Measurements from ENCODE around the gene MPZL1.

MPZL1 gene

DNA sequence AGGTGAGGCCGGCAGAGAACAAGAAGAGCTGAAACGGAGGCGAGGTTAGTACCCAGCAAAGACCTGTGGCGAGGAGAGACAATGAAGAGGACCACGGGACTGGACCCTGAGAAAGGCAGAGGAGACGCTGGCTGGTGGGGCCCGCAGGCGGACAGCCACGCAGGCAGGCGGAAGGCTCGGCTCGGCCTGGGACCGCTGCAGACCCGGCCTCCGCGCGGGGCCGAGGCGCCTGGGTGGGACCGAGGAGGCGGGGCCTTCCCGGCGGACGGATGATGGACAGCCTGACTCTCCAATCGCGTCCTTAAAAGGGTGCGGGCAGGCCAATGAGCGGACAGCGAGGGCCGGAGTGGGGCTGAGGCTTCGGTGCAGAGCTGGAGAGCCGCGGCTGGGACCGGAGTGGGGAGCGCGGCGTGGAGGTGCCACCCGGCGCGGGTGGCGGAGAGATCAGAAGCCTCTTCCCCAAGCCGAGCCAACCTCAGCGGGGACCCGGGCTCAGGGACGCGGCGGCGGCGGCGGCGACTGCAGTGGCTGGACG lies at the start of gene MPZL1:
Gene MPZL1 (plus strand): TSS at position 366 of the 535 bp plus-strand sequence. CDS start 170 bp downstream, outside the sequence.
- peak; percentile 92 for DNase-seq

DNA sequence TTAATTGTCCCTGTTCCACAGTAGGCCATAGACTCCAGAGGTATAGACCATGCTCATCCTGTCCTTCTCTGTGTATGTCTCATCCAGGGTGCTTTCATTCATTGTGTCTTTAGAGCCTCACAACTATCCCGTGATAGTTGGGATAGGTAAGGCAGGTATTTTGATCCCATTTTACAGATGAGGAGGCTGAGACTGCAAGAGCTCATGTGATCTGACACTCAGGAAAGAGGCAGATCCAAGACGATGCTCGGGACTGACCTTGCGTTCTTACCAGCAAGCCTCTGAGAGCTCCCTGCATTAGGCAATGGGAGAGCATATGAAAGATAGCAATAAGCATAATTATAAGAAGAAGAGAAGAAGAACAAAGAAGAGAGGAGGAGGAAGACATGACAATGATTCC lies 49.0 kb upstream of the MPZL1 start:
- DNase-seq, result no peak

DNA sequence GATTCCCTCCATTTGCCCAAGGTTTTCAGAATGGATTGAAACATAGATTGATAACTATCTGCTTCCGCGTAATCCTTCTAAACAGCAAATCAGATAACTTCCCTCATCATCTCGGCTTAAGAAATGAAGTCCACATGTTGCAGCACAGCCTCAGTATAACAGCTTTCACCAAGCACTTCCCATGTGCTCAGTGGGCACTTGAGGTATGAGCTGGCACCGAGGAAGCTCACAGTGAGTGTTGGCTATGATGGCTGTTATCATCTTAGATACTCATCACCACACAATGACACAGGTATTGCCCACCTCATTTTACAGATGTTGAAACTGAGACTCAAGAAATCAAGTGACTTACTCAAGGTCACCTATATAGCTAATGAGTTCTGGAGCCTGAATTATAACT lies 48.5 kb upstream of the MPZL1 start:
- DNase-seq, result no peak

DNA sequence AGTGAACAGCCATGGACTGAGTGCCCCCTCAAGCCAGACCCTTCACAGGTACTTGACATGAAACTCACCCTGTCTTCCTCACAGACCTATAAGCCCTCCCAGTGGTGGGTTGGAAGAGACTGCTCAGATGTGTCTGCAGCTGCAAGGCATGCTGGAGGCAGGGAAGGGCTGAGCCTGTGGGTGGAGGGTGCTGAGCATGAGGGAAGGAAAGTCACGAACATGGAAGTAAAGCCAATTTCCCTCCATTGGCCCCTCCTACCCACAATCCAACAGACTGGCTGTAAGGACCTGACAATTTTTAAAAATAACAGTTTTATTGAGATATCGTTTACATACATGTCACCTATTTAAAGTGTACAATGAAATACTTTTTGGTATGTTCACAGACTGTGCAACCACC lies 47.6 kb upstream of the MPZL1 start:
- DNase-seq, result no peak

DNA sequence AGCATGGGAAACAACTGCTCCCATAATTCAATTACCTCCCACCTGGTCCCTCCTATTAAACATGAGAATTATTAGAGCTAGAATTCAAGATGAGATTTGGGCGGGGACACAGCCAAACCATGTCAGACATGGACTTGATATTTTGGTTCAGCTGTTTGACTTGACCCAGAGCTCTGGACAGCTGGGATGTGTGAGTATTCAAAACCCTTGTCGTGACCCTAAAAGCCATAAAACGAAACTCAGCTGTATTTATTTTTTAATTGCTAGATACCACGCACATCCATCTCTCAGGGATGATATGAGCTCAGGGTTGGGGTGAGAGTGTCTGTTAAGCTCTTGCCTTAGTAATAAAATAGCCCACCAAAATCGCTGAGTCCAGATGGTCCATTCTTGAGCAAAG lies 46.3 kb upstream of the MPZL1 start:
- no peak for DNase-seq

DNA sequence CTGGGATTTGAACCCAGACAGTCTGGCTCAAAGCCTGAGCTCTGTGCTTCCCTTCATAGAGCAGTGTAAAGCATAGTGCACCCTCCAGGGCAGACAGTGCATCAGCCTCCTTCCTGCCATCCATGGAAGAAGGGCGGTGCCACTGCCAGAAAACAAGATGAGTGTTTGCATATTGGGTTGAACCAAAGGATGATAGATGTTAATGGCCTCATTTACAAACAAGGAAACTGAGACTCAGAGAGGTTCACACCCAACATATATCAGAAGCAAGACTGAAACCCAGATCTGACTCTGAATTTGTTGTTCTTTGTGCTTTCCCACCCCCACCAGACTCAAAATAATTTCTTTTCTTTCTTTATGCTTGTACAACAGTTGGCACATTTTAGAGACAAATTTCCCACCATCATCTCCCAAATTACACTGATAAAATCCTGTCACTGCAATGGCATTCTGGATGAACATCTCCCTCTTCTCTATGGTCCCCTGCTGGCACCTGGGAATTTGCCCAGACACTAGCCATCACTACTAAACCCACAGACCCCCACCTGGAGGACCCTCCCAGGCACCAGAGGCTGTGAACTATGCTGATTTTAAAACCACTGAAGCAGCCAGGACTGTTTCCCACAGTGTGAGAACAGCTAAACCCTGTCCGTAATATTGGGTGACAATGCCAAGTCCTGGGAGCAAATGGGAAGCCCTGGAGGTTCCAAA lies 45.4 kb upstream of the MPZL1 start:
- DNase-seq, result peak; percentile 10

DNA sequence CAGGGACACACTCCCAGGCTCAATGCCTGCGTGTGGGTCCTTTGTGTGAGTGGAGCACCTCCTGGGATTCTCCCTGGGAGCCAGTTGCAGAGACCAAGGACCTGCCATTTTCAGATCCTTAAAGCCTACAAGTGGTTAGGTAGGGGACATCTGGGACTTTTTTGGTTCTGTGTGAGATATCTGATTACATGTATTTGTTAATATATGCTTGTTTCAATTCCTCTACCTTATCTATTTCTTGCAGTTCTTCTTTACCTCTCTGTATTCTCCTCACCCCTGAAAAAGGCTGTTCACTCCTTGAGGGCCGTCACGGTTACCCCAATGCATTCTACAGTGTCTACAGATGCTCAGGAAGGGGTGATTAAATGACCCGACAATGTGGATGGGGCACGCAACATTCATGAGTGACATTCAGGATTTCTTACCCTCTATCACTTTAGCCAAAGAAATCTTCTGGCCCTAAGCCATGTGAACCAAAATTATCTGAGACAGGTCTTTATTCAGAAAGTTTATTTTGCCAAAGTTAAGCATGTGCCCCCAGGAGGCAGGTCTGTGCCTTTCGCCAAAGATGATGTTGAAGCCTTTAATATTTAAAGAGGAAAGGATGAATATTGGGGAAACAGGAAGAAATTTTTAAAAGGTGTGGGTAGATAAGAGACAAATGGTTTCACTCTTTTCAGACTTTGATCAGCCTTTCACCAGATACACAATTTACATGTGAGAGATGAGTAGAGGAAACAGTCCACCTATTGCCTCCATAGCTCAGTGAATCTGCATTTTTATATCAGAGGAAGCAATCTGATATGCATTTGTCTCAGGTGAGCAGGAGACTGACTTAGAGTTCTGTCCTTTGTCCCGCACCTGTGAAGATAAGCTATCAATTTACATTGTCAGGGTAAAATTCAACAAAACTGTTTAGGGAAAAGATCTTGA lies 44.6 kb upstream of the MPZL1 start:
- no peak for DNase-seq

DNA sequence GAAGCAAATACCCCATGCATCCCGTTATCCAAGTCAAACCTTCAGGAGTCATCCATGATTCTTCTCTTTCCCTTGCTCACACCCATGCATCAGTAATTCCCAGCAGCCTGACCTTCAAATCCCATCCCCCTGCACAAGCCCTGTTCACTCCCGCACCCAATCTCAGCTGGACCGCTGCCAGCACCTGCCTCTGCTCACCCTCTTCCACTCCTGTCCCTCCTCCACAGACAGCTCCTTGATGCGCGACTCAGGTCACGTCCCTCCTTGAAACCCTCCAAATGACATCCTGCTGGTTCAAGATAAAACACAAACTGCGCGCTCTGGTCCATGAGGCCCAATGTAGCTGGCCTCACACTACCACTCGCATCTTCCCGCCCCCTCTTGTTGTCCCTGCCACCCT lies 43.4 kb upstream of the MPZL1 start:
- DNase-seq, result no peak

DNA sequence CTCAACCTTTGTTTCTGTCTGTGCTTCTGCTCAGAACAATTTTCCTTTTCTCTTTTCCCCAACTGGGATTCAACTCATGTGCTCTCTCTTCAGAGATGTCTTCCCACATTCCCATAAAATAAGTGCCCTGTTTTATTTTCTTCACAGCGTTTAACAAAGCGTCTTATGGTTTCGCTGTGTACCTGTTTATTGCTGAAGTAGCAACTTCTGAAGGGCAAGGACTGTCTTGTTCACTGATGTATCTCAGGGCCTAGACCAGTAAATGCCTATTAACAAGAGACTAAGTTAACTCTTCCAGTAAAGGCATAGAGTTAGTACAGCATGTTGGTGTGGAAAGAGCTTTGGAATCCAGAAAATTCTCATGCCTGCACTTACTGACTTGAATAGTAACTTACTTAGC lies 42.9 kb upstream of the MPZL1 start:
- no peak for DNase-seq

DNA sequence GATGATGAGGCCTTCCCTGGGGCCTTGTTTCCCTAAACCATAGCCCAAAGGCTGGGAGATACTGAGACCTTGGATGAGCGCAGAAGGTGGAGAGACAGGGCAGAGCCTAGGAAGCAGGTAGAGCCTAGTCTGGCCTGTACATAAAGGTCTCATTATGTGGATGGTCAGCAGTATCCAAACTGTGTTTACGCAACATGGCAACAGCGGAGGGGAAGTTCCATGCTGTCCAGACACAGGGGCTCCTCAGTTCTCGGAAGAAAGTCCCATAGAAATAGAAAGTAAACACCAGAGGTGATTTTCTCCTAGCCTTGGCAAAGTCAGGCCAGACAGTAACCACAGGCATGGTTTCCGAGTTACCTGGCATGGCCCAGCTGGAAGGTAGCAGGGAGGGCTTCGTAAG lies 42.1 kb upstream of the MPZL1 start:
- no peak for DNase-seq

DNA sequence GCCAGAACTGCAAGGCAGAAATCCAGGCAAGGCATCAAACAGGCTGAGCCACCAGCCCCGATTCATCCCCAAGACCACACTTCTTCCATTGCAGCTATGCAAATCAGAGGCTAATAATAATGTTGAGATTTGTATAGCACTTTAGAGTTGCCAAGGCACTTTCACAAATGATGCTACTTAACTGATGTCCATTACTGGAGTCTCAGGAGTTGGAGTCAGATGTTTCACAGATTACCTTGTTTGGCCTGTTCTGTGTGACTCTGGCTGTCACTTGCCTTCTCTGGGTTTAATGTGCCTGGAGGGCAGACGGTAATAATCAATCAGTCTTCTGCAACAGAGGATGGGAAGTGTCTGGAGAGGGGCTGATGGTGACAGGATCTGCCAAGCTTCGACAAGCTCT lies 40.8 kb upstream of the MPZL1 start:
- DNase-seq, result no peak

DNA sequence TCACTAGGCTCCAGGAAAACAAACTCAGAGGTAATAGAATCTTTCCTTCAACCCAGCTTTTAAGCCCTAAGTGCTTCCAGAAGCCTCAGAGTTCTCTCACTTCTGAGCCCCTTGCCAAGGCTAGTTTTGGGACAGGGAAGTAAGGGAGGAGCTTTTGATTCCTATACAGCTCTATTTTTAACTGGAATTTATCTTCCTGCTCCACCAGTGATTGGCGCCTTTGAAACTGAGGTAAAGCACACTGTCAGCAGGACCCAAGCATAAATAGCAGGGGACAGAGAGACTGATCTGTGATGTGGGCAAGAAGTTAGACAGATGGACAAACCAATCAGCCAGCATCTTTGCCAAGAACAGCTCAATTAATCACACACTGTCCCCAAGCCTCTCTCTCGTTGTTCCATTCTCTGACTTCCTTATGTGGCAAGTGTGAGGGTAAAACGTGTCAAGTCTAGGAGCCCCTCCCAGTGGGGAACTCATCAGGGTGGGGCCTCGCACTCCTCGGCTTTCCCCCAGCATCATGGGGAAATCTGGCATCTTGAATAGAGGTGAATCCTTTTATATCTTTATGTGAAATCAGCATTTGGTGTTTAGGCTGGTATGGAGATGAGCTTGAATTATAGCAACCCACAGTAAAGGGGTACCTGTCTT lies 40.2 kb upstream of the MPZL1 start:
- no peak for DNase-seq

DNA sequence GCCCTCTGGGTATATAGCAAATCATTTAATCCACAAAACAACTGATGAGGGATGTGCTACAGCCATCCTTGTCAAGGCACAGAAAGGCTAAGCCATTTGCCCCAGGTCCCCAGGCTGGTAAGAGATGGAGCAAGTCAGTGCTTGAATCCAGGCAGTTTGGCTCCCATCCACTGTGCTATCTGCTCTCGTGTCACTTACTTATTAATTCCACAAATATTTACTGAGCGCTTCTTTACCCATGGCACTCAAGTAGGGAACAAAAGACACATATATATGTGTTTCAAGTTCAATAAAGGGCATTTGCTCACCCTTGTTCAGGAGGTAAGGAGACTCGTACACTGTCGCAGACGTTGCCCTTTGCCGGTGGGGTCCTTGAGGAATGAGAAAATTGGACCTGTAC lies 38.6 kb upstream of the MPZL1 start:
- DNase-seq, result no peak

DNA sequence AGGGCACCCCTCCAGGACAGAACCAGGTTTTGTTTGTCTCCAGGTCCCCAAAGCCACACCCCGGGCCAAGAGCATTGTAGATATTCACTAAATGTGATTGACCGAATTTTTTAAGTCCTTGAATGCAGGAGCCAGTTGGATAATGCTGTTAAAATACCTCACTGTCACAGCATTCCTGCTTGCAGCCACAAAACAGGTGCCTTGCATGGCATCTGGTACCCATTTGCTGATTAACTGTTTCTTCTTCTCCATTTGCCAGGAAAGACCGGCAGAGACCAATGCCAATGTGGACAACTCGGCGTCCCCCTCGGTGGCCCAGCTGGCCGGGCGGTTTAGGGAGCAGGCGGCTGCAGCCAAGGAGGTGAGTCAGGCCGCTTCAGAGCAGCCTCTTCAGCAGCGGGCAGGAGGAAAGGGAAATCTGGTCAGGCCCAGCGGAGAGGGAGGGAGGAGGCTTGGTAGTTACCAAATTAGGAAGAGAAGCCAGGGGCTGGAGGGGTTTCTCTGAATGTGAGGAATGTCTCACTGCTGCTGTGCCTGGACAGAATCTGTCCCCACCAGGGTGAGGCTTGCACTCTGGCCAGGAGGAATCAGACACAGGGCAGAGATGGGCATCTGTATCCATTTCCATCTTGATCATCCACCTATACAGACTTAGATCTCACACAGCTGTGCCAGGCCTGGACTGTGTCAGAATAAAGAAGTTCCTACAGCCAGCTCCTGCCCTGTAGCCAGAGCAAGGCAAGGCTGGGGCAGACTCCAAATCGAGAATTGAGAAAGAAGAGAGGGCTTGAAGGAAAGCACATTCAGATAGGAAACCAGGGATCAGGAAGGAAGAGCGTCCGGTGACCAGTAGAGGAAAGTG lies 37.9 kb upstream of the MPZL1 start:
- no peak for DNase-seq

DNA sequence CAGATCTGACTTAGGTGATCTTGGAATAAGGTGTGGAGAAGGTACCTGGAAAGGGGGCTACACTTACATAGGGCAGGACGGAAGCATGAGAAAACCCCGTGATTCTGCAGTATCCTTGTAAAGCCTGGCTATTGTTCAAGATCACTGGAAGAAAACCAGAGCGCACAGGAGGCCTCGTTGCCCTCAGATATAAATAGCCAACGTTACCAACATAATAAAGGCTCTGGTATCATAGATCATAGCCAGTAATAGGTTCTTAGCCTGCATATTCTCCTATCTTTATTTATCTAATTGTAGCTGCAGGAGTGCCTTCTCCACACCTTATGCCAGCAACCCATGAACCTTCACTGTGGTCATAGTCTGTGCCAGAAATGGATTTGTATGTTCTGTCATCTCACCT lies 35.9 kb upstream of the MPZL1 start:
- no peak for DNase-seq

DNA sequence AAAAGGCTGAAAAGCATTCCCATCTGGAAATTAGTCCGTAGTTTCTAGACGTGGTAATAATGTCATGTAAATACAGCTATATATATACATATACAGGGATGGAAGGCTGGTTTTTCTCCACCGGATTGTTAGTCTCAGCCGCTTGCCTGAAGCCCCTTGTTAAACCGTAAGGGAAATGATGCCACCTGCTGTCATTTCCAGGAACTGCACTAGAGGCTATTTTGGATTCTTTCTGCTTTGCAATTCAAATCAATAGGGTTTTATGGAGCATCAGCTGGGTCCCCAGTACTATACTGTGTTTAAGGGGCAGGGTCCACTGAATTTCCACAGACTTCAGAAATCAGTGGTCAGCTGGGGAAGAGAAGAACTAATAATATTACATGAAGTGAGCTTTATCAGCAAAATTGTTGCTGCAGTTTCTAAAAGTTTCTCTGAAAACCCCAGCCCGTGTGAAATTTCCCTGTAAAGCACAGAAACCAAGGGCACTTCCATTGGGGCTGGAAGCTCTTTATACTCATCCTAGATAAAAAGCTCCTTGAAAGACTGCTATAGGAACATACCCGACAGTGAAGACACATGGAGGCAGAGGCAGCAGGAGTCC lies 33.8 kb upstream of the MPZL1 start:
- DNase-seq, result peak; percentile 78

DNA sequence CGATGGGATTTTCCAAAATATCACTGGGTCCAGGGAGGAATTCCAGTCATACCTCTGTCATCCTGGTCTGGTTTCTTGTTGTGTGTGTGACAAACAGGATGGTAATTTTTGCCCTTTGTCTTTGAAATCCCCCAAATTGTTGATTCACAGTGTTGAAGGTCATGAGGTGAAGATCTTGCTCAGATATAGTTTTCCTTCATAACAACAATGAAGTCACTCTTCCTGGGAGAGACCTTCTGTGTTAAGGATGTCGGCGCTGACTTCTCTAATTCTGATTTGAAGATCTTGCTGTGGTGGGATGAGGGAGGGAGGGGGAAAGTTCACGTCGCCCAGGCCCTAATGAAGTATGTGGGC lies 32.2 kb upstream of the MPZL1 start:
- DNase-seq, result no peak

DNA sequence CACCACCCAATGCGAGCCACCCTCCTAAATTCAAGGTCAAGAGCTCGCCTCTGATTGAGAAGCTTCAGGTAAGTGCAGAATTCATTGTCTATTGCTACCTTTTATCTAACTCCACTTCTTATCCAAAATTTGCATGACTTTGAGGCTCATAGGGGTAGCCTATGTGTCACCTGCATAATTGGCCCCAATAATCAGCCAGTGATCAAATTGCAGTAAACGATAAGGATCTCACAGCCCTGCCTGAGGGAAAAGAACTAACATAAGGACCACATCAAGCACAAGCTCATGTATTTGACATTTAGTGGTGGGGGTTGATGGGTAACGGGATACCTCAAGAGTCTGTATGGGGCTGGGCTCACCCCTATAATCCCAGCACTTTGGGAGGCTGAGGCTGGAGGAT lies 31.7 kb upstream of the MPZL1 start:
- no peak for DNase-seq

DNA sequence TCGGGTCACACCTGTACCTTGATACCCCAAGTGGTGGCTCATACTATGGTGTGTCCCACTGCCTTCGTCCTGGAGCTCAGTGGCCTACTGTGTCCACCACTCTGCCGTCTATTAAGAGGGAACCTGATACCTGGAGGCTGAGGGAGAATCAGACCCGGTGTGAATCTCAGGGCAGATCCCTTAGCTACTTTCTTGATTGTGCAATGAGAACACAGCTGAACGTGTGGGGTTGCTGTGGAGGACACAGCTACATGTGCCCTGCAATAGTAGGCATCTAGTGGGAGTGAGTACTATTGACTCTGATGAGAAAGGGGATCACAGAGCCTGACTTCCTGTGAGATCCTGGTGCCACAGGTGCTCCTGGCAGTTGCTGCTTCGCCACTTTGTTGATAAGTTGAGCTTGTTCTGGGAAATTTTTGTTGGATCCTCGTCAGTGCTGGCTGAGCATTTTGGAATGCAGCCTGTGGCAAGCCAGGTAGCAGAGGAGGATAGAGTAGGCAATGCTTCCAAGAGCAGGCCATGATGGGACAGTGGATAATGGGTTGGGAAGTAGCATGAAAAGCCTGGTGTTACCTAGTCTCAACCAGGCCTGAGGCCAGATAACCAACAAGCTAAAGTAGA lies 28.2 kb upstream of the MPZL1 start:
- no peak for DNase-seq

DNA sequence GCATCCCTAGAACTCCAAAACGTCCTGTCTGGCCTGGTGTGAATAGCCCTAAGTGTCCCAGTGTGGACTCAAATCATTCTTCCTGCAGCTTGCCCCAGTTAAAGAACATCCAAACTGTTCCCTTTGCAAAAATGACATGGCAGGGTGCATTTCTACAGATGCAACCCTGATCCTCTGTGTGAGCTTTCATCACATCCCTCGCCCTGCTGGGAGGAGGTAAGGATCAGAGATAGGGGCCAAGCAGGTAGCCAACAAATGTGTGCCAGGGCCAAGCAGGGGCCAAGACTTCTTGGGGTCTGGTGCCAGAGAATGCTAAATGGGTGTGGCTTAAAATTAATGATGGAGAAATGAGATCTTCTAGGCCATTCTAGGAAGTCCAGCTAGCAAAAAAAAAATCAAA lies 27.1 kb upstream of the MPZL1 start:
- no peak for DNase-seq

DNA sequence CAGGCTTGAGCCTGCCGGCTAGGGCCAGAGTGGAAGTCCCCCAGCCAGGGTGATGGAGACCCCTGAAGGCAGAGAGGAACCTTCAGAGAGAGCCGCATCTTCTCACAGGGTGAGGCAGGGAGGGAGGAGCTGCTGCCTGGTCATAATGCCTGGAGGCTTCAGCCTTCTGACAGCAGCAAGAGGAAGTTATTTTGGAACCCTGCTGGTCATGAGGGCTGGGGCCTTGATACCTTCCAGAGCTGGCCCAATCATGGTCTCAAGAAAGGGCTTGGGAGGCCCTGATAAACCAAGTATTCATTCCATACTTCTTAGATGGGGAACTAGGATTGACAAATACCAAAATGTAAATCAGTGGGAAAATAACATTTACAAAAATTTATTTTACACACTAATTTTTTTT lies 26.6 kb upstream of the MPZL1 start:
- DNase-seq, result no peak

All from activated naive CD4-positive, alpha-beta T cell treated with Interleukin-2 at 50 U/mL for 16 hours (primary cell).